Measurements from ENCODE around the gene CD3E.

The CD3E gene

GRCh38 chr11:118275176-118275575 lies 29.4 kb upstream of the CD3E start:
- Histone ChIP-seq H3K4me3 (ENCODE audit: low read depth, low read length) (no peak overlapping the region), H3K4me1 (ENCODE audit: control insufficient read depth, insufficient read depth, low read length) (no peaks in the 10 kb centered on the region), H3K9me3 (ENCODE audit: control insufficient read depth, insufficient read depth, low read length) (no peaks in the 10 kb centered on the region), H3K9ac (ENCODE audit: low read depth, low read length) (no peak overlapping the region), H3K27me3 (ENCODE audit: control insufficient read depth, insufficient read depth, low read length) (no peaks in the 10 kb centered on the region), H3K36me3 (ENCODE audit: control insufficient read depth, insufficient read depth, low read length) (no peaks in the 10 kb centered on the region)

GRCh38 chr11:118276422-118276821 lies 28.1 kb upstream of the CD3E start:
- Histone ChIP-seq H3K27me3 (ENCODE audit: control insufficient read depth, insufficient read depth, low read length) (no peaks in the 10 kb centered on the region), H3K4me1 (ENCODE audit: control insufficient read depth, insufficient read depth, low read length) (no peaks in the 10 kb centered on the region), H3K4me3 (ENCODE audit: low read depth, low read length) (no peak overlapping the region), H3K9ac (ENCODE audit: low read depth, low read length) (no peak overlapping the region), H3K9me3 (ENCODE audit: control insufficient read depth, insufficient read depth, low read length) (no peaks in the 10 kb centered on the region), H3K36me3 (ENCODE audit: control insufficient read depth, insufficient read depth, low read length) (no peaks in the 10 kb centered on the region)

DNA sequence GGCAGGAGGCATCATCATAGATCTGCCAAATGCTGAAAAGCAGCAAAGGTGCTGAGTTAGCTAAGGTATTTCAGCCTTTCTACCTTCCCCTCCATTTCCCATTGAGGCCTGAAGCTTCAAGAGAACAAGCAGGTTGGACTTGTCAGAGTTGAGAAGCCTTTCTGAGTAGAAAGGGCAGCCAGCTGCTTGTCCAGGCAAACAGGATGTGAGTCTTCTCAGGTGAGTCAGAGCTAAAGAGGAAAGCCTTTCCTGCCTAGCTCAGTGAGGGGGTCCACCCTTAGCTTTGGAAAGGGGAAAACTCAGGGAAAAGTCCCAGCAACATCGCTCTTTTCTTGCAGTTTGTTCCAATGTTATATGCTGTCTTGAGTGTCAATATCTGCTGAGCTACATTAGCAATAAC lies 27.2 kb upstream of the CD3E start:
- Histone ChIP-seq H3K27me3 (ENCODE audit: control insufficient read depth, insufficient read depth, low read length) (no peaks in the 10 kb centered on the region), H3K9me3 (ENCODE audit: control insufficient read depth, insufficient read depth, low read length) (no peaks in the 10 kb centered on the region), H3K4me1 (ENCODE audit: control insufficient read depth, insufficient read depth, low read length) (no peaks in the 10 kb centered on the region), H3K36me3 (ENCODE audit: control insufficient read depth, insufficient read depth, low read length) (no peaks in the 10 kb centered on the region), H3K9ac (ENCODE audit: low read depth, low read length) (no peak overlapping the region), H3K4me3 (ENCODE audit: low read depth, low read length) (no peak overlapping the region)

DNA sequence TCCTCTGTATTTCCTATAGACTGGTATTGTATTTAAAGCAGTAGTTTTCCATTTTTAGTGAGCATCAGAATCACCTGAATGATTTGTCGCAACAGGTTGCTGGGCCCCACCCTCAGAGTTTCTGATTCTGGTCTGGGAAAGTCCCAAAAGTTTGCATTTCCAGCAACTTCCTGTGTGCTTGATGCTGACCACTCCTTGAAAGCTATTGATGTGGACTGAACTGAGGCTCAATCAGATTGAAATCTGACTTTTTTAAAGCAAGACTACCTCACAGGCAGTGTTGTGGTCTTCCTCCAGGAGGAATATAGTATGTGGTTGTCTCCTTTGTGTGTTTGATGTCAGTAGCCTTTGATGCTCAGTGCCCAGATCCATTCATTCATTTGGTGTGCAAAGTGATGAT lies 23.2 kb upstream of the CD3E start:
- Histone ChIP-seq H3K27me3 (ENCODE audit: control insufficient read depth, insufficient read depth, low read length) (no peaks in the 10 kb centered on the region), H3K4me1 (ENCODE audit: control insufficient read depth, insufficient read depth, low read length) (no peaks in the 10 kb centered on the region), H3K4me3 (ENCODE audit: low read depth, low read length) (no peak overlapping the region), H3K9me3 (ENCODE audit: control insufficient read depth, insufficient read depth, low read length) (no peaks in the 10 kb centered on the region), H3K36me3 (ENCODE audit: control insufficient read depth, insufficient read depth, low read length) (no peaks in the 10 kb centered on the region), H3K9ac (ENCODE audit: low read depth, low read length) (no peak overlapping the region)

- Histone ChIP-seq H3K36me3 (ENCODE audit: control insufficient read depth, insufficient read depth, low read length) (no peaks in the 10 kb centered on the region), H3K4me3 (ENCODE audit: low read depth, low read length) (no peak overlapping the region)
Measured at GRCh38 chr11:118282606-118283005, 21.9 kb upstream of the CD3E start.

DNA sequence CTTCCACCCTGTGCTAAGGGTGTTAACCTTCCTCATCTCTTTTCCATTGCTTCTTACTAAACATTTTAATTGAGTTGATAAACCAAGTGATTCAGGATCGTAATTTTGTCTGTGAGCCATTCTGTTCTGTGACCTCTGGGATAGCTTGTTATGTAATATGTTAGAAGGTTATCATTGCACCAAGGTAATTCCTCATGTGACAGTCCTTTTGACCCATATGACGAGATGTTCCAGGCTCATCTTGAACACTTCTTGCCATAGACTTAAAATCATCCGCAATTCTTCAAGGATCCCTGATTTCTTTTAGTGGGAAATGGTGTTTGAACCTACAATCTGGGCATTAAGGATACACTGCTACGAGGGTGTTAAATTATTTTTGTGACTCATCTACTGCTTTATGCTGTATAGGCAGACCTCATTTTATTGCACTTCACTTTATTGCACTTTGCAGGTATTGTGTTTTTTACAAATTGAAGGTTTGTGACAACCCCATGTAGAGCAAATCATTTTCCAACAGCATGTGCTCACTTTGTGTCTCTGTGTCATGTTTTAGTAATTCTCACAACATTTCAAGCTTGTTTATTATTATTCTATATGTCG lies 21.4 kb upstream of the CD3E start:
- H3K27me3 ChIP-seq (ENCODE audit: control insufficient read depth, insufficient read depth, low read length) = no peaks in the 10 kb centered on the region
- H3K4me1 ChIP-seq (ENCODE audit: control insufficient read depth, insufficient read depth, low read length) = no peaks in the 10 kb centered on the region
- no peaks in the 10 kb centered on the region for H3K36me3 ChIP-seq (ENCODE audit: control insufficient read depth, insufficient read depth, low read length)
- H3K4me3 ChIP-seq (ENCODE audit: low read depth, low read length) = no peak overlapping the region
- no peak overlapping the region for H3K9ac ChIP-seq (ENCODE audit: low read depth, low read length)
- no peaks in the 10 kb centered on the region for H3K9me3 ChIP-seq (ENCODE audit: control insufficient read depth, insufficient read depth, low read length)

More at GRCh38 chr11:118282606-118283005, 21.9 kb upstream of the CD3E start:
- no peaks in the 10 kb centered on the region for H3K9me3 ChIP-seq (ENCODE audit: control insufficient read depth, insufficient read depth, low read length)
- no peak overlapping the region for H3K9ac ChIP-seq (ENCODE audit: low read depth, low read length)
- H3K4me1 ChIP-seq (ENCODE audit: control insufficient read depth, insufficient read depth, low read length) = no peaks in the 10 kb centered on the region
- no peaks in the 10 kb centered on the region for H3K27me3 ChIP-seq (ENCODE audit: control insufficient read depth, insufficient read depth, low read length)

DNA sequence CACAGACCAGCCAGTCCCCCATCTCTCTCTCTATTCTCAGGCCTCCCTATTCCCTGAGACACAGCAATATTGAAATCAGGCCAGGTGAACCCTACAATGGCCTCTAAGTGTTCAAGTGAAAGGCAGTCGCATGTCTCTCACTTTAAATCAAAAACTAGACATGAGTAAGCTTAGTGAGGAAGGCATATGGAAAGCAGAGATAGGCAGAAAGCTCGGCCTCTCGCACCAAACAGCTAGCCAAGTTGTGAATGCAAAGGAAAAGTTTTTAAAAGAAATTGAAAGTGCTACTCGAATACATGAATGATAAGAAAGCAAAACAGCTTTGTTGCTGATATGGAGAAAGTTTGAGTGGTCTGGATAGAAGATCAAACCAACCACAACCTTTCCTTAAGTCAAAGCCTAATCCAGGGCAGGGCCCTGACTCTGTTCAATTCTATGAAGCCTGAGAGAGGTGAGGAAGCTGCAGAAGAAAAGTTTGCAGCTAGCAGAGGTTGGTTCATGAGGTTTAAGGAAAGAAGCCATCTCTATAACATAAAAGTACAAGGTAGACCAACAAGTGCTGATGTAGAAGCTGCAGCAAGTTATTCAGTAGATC lies 20.7 kb upstream of the CD3E start:
- Histone ChIP-seq H3K4me3 (ENCODE audit: low read depth, low read length) (no peak overlapping the region), H3K36me3 (ENCODE audit: control insufficient read depth, insufficient read depth, low read length) (no peaks in the 10 kb centered on the region), H3K9ac (ENCODE audit: low read depth, low read length) (no peak overlapping the region), H3K9me3 (ENCODE audit: control insufficient read depth, insufficient read depth, low read length) (no peaks in the 10 kb centered on the region), H3K27me3 (ENCODE audit: control insufficient read depth, insufficient read depth, low read length) (no peaks in the 10 kb centered on the region), H3K4me1 (ENCODE audit: control insufficient read depth, insufficient read depth, low read length) (no peaks in the 10 kb centered on the region)

GRCh38 chr11:118286545-118286944 lies 18.0 kb upstream of the CD3E start:
- H3K36me3 ChIP-seq (ENCODE audit: control insufficient read depth, insufficient read depth, low read length) = no peaks in the 10 kb centered on the region
- H3K27me3 ChIP-seq (ENCODE audit: control insufficient read depth, insufficient read depth, low read length) = no peaks in the 10 kb centered on the region
- H3K4me3 ChIP-seq (ENCODE audit: low read depth, low read length) = no peak overlapping the region
- no peak overlapping the region for H3K9ac ChIP-seq (ENCODE audit: low read depth, low read length)
- no peaks in the 10 kb centered on the region for H3K4me1 ChIP-seq (ENCODE audit: control insufficient read depth, insufficient read depth, low read length)
- H3K9me3 ChIP-seq (ENCODE audit: control insufficient read depth, insufficient read depth, low read length) = no peaks in the 10 kb centered on the region

GRCh38 chr11:118287006-118287405 lies 17.5 kb upstream of the CD3E start:
- no peaks in the 10 kb centered on the region for H3K4me1 ChIP-seq (ENCODE audit: control insufficient read depth, insufficient read depth, low read length)
- no peaks in the 10 kb centered on the region for H3K36me3 ChIP-seq (ENCODE audit: control insufficient read depth, insufficient read depth, low read length)
- no peaks in the 10 kb centered on the region for H3K27me3 ChIP-seq (ENCODE audit: control insufficient read depth, insufficient read depth, low read length)
- no peak overlapping the region for H3K4me3 ChIP-seq (ENCODE audit: low read depth, low read length)
- H3K9ac ChIP-seq (ENCODE audit: low read depth, low read length) = no peak overlapping the region
- H3K9me3 ChIP-seq (ENCODE audit: control insufficient read depth, insufficient read depth, low read length) = no peaks in the 10 kb centered on the region

GRCh38 chr11:118289401-118289800 lies 15.1 kb upstream of the CD3E start:
- Histone ChIP-seq H3K4me1 (ENCODE audit: control insufficient read depth, insufficient read depth, low read length) (no peaks in the 10 kb centered on the region), H3K4me3 (ENCODE audit: low read depth, low read length) (no peak overlapping the region), H3K9me3 (ENCODE audit: control insufficient read depth, insufficient read depth, low read length) (no peaks in the 10 kb centered on the region), H3K9ac (ENCODE audit: low read depth, low read length) (no peak overlapping the region), H3K36me3 (ENCODE audit: control insufficient read depth, insufficient read depth, low read length) (no peaks in the 10 kb centered on the region), H3K27me3 (ENCODE audit: control insufficient read depth, insufficient read depth, low read length) (no peaks in the 10 kb centered on the region)

DNA sequence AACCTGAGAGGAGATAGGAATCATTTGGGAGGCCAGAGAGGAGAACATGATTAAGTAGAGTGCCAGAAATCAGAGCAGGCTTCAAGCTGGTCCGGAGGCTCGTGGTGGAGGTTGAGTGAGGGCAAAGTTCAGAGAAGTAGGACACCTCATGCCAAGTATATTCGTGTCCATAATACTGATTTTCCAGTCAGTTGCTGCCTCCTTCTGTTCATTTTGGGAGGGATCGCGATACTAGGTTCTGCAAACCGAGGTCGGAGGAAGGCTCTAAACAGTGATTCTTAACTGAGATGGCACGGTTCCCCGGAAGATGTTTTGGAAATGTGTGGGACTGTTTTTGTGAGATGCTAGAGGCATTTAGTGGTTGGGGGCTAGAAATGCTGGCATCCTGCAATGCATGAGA lies 13.6 kb upstream of the CD3E start:
- Histone ChIP-seq H3K27me3 (ENCODE audit: control insufficient read depth, insufficient read depth, low read length) (no peaks in the 10 kb centered on the region), H3K36me3 (ENCODE audit: control insufficient read depth, insufficient read depth, low read length) (no peaks in the 10 kb centered on the region)

DNA sequence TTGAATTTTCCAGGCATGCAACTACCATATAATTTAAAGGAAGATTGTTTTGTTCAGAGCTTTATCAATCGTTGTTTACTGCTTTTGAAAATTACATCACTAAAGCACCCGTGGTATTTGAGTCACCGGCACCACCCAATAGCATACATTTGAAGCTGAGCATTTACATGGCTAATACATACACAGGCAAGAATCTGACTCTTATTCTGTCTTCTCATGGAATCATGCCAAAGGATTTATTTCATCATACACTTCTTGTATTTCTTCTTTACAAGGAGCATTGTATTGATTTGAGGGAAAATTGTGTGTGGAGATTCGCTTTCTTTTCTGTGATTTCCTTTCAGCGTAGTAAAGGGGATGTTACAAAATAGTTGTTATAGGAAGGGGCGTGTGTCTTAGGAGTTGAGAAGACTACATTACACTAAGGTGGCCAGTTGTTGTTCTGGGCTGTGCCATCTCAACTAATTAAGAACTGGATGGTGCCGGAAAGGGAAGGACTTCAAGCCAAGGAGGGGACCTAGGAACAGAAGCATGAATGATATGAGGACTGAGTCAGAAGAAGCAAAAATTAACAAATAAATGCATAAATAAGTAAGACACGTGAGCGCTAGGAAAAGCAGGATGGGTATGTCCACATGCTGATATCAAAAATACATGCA lies 12.9 kb upstream of the CD3E start:
- Histone ChIP-seq H3K4me3 (ENCODE audit: low read depth, low read length) (no peak overlapping the region), H3K9me3 (ENCODE audit: control insufficient read depth, insufficient read depth, low read length) (no peaks in the 10 kb centered on the region), H3K9ac (ENCODE audit: low read depth, low read length) (no peak overlapping the region)

More for the DNA sequence above, 13.6 kb upstream of the CD3E start:
- H3K4me1 ChIP-seq (ENCODE audit: control insufficient read depth, insufficient read depth, low read length) = no peaks in the 10 kb centered on the region
- no peak overlapping the region for H3K4me3 ChIP-seq (ENCODE audit: low read depth, low read length)
- no peaks in the 10 kb centered on the region for H3K9me3 ChIP-seq (ENCODE audit: control insufficient read depth, insufficient read depth, low read length)
- no peak overlapping the region for H3K9ac ChIP-seq (ENCODE audit: low read depth, low read length)

More for the DNA sequence above, 12.9 kb upstream of the CD3E start:
- Histone ChIP-seq H3K4me1 (ENCODE audit: control insufficient read depth, insufficient read depth, low read length) (no peaks in the 10 kb centered on the region), H3K36me3 (ENCODE audit: control insufficient read depth, insufficient read depth, low read length) (no peaks in the 10 kb centered on the region), H3K27me3 (ENCODE audit: control insufficient read depth, insufficient read depth, low read length) (no peaks in the 10 kb centered on the region)

Data from iPS-15b (cell line).